NCI-H748 treated with DMSO at 0.1 percent for 48 hours (cell line): ENCODE measurements around the gene HDGFL2.
A peak's percentile ranks its signal among the peaks of the same experiment; 100 is the strongest.

Experiments
- DNase-seq: peaks from one replicate; lab custom pipeline; 2025; lab: John Stamatoyannopoulos, UW

Gene HDGFL2

GRCh38 chr19:4471403-4472173, 509 bp upstream of the HDGFL2 start:
- peak; percentile 100 for DNase-seq

DNA sequence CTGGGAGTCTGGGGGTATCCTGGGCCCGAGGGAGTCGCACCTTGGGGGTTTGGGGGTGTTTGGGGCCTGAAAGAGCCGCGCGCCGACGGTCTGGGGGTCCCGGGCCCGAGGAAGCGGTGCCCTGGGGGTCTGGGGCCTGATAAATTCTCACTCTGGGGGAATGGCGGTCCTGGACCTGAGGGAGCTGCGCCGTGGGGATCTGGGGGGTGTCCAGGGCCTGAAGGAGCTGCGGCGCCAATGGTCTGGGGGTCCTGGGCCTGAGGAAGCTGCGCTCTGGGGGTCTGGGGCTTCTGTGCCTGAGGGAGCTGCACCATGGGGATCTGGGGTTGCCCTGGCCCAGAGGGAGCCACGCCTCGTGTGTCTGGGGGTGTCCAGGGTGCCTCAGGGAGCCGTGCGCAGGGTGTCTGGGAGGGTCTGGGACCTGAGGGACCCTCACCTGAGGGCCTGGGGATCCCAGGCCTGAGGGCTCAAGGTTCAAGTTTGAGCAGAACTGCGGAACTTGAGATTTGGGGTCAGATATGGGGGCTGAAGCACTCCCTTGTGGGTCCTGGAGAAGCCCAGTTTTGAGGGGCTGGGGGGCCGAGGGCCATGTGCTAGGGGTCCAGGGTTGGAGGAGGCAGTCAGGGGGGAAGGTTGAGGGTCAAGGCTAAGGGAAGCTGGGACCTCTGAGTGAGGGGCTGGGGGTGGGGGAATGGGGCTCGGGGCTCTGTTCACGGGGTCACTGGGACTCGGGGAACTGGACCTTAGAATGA, 1.1 kb downstream of the HDGFL2 start:
- DNase-seq: no peak

GRCh38 chr19:4473763-4474513, 1.8 kb downstream of the HDGFL2 start:
- DNase-seq: no peak

- DNase-seq: peak; percentile 65
Observed at GRCh38 chr19:4474514-4475022, 2.5 kb downstream of the HDGFL2 start.

DNA sequence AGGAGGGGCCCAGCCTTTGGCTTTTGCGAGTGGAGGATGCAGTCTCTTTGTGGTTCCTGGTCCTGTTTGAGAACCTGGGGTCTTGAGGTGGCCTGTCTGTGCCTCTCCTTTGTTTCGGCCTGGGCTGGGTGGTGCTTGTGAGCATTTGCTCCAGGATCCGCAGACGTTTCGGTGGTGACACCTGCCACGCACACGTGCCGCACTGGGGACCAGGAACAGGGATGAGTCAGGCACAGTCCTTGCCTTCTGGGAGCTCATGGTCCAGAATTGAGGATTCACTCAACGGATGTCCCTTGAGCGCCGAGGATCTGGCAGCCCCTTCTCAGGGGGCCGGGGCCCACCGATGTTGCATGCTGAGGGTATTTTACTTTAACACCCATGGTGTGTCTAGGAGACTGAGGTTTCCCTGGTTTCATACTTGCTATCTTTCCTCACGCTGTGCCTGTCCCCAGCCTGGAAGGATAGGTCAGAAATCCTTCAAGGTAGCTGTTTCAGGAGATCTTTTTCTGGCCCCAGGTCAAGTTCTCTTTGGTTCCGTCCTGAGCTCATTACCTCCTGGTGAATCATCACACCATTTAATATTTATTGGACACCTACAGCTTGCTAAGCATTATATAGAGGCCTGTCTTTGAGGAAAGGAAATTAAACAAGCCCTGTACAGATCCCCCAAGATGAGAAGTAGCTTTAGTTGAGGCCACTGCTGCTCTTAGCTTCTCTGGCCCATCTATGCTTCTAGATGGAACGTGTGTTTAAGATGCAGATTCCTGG, 5.1 kb downstream of the HDGFL2 start:
- no peak for DNase-seq

DNA sequence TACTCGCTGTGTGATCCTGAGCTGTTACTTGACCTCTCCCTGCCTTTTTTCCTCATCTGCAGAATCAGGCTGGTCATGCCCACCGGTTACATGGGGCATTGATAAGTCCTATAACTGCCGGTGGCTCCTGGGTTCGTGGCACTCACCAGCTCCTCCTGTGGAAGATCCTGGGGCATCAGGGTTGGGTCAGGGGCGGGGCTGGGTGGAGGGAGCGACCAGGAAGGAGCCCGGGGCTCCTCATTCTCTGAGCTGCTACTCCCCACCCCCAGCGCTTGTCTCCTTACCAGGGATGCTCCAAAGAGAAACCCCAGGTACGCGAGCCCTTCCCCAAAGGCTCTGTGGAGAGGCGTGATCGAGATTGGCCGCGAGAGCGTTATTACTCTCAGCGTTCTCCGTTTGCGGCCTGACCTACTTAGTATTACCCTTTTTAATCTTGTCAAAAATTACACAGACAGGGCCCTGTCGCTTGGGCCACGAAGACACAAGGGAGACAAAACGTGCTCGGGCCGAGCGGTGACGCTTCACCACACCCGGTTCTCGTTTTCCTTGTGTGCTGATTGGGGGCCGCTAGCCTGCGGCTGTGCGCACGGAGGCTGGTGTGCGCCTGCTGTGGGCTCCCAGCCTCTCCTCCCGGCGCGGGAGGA, 10.7 kb downstream of the HDGFL2 start:
- DNase-seq: no peak

DNA sequence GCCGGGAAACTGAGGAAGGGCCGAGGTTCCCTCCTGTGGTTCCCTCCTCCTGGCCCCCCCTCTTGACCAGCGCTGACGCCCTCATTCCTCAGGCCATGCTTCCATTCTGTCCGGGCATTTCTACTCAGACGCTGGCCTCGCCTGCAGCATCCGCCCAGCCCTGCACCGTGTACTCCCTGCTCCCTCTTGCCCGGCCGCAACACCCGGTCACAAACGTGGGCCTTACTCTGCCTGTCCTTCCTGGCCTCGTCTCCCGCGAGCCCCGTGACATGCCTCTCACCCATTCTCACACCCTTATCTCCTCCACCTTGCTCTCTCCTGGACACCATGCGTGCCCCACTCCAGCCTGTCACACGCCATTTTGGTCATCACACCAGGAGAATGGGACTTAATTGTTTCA, 11.3 kb downstream of the HDGFL2 start:
- no peak for DNase-seq

DNA sequence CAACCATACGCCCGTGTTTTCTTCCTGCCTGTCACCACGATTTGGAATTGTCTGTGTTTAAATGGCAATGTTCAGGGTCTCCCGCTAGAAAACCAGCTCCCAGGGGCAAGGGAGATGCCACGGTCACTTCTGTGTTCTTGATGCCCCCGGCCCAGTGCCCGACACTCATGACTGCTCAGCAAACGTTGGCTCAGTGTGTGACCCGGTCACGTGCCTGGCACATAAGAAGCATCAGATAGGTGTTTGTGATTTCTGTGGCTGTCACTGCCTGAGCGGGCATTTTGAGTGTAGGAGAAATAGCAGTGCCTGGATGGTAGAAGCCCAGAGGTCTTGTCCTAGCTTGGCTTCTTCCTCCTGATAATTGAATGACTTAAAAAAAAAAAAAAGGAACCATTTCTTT, 15.5 kb downstream of the HDGFL2 start:
- DNase-seq: no peak

DNA sequence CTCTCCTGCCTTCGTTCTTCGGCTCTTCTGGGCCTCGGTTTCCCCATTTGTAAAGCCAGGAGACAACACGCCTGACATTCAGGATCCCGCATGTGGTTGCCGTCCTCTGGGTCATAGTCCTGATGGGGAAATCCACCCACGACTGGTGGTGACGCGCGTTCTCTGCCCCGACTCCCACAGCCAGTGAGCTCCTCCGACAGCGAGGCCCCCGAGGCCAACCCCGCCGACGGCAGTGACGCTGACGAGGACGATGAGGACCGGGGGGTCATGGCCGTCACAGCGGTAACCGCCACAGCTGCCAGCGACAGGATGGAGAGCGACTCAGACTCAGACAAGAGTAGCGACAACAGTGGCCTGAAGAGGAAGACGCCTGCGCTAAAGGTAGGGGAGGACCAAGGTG, 16.4 kb downstream of the HDGFL2 start:
- DNase-seq: no peak

DNA sequence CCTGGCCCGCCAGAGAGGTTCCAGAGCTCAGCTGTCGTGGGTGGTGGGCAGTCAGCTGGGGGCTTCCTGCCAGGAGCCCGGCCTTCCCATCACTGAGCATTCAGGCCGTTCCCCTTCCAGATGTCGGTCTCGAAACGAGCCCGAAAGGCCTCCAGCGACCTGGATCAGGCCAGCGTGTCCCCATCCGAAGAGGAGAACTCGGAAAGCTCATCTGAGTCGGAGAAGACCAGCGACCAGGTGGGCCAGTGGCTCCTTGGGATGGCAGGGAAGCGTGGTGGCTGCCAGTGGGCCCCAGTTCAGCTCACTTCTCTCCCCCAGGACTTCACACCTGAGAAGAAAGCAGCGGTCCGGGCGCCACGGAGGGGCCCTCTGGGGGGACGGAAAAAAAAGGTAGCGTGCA, 19.3 kb downstream of the HDGFL2 start:
- no peak for DNase-seq

- no peak for DNase-seq
Observed at GRCh38 chr19:4492337-4493103, 20.4 kb downstream of the HDGFL2 start.

DNA sequence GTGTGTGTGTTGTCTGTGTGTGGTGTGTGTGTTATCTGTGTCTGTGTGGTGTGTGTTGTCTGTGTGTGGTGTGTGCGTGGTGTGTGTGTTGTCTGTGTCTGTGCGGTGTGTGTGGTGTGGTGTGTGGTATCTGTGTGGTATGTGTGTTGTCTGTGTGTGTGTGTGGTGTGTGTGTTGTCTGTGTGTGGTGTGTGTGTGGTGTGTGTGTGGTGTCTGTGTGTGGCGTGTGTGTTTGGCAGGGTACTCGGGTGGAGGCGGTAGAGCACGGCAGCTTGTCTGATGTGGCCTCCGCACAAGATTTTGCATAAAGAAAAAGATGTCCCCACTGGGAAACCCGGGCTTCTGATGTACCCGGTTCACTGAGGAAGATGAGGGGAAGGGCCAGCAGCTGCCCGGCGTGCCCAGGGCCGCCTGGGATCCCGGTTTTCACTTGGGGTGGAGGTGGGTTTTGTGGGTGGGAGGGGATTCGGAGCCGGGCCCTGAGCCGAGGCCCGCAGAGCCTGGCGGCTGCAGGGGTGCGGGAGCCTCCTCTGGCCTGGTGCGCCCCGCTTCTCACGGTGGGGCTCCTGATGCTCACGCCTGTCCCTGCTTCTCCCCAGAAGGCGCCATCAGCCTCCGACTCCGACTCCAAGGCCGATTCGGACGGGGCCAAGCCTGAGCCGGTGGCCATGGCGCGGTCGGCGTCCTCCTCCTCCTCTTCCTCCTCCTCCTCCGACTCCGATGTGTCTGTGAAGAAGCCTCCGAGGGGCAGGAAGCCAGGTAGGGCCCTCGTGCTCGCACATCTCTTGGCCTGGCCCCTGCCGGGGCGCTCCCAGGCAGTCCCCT, 21.2 kb downstream of the HDGFL2 start:
- no peak for DNase-seq

DNA sequence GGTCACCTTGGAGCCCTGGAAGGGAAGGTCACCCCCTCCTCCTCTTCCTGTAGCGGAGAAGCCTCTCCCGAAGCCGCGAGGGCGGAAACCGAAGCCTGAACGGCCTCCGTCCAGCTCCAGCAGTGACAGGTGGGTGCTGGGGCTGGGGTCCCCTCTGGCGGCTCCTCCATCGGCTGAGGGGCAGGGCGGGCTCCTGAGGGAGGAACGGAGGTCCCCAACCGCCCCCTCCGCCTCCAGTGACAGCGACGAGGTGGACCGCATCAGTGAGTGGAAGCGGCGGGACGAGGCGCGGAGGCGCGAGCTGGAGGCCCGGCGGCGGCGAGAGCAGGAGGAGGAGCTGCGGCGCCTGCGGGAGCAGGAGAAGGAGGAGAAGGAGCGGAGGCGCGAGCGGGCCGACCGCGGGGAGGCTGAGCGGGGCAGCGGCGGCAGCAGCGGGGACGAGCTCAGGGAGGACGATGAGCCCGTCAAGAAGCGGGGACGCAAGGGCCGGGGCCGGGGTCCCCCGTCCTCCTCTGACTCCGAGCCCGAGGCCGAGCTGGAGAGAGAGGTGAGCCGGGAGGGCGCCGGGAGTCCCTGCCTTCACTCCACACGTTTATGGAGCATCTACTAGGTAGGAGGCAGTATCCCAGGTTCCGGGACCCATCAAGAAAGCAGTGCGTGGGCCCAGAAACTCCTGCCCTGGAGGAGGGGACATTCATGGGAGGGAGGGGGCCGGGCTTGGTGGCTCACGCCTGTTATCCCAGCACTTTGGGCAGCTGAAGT, 22.0 kb downstream of the HDGFL2 start:
- no peak for DNase-seq

- DNase-seq: no peak
Observed at GRCh38 chr19:4494691-4495064, 22.6 kb downstream of the HDGFL2 start.

DNA sequence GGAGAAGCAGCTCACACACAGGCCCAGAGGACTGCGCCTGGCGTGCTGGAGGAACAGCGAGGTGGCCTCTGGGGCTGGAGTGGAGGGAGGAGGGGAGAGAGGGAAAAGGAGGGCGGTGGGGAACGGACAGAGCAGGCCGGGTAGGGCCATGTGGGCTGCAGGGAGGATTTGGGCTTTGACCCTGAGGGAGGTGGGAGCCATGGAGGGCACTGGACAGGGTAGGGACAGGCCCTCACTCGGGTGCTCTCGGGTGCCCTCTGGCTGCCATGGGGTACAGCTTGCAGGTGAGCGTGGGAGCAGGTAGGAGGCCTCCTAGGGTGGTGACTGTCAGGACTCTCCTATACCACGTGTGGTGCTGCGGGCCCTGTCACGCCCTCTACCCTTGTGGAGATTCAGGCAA, 23.4 kb downstream of the HDGFL2 start:
- DNase-seq: no peak

DNA sequence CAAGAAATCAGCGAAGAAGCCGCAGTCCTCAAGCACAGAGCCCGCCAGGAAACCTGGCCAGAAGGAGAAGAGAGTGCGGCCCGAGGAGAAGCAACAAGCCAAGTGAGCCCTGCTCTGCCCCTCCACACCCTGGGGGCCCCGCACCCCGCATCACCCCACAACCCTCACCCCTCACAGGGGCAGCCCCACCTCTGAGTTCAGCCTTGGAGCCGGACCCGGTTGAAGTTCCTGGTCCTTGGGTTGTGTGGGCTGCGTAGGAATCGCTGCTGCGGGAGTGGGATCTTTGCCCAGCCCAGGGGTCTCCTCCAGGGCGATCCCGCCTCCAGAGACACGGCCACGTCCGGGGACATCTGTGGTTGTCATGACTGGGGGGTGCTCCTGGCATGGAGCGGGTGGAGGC, 24.2 kb downstream of the HDGFL2 start:
- DNase-seq: no peak

GRCh38 chr19:4497770-4498389, 25.8 kb downstream of the HDGFL2 start:
- DNase-seq: no peak

DNA sequence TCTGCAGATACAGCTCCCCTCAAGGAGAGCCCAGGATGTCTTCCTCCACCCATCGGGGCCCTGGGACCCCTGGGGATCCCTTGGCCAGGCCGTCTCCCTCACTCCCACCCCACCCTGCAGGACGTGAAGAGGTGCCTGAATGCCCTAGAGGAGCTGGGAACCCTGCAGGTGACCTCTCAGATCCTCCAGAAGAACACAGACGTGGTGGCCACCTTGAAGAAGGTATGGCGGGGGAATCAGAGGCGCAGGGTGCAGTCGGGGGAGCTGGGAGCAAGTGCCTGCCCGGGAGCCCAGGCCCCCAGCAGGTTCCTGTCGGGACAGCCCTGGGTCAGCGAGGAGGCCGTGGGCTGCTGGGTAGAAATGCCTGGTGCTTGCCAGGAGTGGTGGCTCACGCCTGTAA, 26.6 kb downstream of the HDGFL2 start:
- DNase-seq: no peak

GRCh38 chr19:4499318-4499717, 27.2 kb downstream of the HDGFL2 start:
- DNase-seq: no peak
